Stimulated activated CD8-positive, alpha-beta memory T cell treated with anti-CD3 and anti-CD28 coated beads, Interleukin-15, amount 100 ng/mL, for 4 hours (primary cell): ENCODE data around the gene TAS2R41.
"Not testable (repeated sequence)": the region's sequence is repeated elsewhere in the genome, so short reads cannot be mapped to it uniquely, and the experiment has no call there.

Experiments used
- DNase-seq, 2 donors: peaks; one replicate each; pipeline ENCODE4 v3.0.0-alpha.2; 2020; ENCODE audit warnings: low read depth in 2 of 2

Gene TAS2R41

DNA sequence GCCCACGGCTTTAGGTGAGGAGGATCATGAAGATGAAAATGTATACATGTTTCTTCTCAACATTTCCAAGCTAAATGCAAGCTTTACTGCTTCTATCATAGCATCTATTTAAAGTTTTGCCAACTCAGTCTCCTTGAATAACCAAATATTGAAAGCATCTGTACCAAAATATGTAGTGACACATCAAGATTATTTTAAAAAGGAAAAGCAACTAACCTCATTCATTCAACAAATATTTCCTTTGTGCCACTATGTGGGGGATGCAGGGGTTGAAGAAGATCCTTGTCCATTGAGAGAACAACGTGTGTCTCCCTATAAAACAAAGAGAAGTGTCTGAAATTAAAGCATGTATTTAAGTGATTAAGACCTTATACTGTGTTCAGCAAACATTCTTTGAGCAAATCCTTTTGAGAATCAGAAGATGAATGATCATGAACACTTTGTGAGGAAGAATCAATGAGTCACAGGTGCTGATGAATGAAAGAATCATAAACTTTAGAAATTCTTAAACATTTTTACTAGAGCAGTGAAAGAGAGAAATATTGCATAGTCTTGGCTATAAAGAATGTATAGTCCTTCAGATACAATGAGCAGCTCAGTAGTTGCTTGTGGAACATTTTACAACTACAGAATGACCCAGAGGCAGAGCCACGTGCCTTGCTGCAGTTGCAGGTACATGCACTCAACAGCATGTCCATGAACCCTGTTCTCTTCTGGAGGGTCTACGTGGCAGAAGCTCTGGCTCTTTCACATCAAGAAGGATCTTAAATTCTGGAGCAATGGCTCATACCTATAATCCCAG, 20.5 kb upstream of the TAS2R41 start:
- no peak for DNase-seq

DNA sequence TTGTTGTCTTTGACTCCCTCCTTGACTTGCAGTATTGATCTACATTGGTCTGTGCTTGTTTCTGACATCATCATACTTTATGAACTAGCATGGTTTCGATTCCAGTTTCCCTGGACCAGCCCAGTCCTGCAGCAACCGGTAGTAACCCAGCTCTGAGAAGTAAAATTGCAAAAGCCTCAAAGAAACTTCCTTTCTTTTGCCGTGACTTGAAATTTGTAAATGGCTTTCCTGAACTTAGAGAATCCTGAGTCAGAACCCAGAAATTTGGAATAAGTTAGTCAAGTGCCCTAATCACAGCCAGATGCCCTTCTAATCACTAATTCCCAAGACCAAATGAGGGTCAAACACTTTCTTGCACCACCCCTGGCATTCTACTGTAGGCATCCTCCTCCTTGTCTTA, 19.4 kb upstream of the TAS2R41 start:
- no peak for DNase-seq

DNA sequence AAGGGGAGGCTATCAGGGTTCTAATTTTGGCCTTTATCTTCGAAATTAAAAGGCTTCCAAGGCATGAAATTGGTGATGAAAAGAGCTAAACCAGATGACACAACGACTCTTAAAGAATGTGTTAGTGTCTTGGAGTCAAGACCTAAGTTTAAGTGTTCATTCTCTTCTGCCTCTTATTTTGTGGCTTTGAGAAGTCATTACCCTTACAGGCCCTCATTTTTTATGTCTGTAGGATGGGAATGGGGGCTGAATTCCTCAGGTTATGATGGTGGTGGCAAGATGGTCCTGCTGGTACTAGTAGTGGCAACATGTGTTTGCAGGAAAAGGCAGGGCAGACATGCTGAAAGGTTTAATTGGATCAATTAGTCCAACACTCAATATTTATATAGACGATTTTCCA, 19.0 kb upstream of the TAS2R41 start:
- DNase-seq: no peak

DNA sequence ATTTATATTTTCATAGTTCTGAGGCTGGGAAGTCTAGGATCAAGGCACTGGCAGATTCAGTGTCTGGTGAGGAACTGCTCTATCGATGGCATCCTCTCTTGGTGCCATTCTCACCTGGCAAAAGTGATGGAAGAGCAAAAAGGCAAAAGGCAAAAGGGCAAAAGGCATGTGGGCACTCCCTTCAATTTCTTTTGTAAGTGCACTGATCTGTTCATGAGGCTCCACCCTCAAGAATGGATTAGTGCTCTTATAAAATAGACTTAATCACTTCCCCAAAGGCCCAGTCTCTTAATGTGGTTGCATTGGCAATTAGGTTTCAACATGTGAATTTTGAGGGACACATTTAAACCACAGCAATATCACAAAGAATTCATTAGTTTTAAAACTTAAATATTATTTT, 18.3 kb upstream of the TAS2R41 start:
- DNase-seq: no peak

DNA sequence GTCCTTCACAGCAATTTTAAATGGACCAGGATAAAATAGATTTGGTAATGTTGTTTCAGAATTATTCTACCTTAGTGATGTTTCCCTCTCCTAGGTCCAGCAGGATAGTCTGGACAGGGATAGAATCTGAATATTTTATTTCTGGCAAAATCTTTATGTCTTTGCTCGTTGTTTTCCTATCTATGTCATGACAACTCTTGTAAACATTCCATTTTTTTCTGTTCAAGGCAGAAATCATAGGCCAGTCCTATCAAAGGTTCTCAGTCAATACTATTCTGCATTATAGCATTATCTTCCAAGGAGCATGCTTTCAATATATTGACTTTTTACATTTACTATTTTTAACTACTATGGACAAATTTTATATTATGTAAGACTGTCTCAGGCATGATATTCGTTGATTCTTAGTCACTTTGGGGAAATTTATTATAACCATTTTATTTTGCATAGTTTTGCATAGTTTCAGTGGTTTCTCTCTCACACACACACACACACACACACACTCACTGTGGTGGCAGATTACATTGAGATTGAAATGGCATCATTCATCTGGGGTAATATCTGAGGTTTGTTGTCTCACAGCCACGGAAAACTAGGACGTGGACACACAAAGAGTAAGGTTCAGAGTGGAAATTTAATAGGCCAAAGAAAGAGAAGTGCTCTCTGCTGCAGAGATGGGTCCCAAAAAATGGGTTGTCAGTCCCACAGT, 17.2 kb upstream of the TAS2R41 start:
- no peak for DNase-seq

DNA sequence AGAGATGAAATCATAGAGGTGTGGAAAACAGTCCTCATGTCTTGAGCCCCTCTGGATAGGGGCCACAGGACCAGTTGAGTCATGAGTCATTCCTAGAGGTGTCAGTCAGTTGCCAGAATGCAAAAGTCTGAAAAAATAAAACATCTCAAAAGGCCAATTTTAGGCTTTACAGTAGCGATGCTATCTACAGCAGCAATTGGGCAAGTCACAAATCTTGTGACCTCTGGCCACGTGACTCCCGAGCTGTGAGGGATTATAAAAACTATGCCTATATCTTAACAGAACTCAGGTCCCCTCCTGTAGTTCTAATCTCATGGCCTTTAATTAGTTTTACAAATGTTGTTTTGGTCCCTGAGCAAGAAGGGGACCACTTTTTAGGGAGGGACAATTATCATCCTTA, 15.6 kb upstream of the TAS2R41 start:
- DNase-seq: no peak

DNA sequence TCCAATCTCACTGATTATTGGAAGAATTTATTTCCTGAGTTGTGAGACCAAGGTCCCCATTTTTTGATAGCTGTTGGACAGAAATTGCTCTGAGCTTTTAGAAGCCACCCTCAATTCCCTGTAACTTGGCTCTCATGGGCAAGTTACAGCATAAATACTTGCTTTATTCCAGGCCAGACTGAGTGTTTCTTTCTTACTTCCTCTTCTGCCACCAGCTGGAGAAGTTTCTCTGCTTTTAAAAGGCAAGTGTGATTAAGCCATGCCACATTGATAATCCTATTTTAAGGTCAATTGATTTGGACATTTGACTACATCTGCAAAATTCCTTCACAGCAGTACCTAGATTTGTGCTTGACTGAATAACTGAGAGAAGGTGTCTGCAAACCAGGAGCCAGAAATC, 14.1 kb upstream of the TAS2R41 start:
- DNase-seq: no peak

DNA sequence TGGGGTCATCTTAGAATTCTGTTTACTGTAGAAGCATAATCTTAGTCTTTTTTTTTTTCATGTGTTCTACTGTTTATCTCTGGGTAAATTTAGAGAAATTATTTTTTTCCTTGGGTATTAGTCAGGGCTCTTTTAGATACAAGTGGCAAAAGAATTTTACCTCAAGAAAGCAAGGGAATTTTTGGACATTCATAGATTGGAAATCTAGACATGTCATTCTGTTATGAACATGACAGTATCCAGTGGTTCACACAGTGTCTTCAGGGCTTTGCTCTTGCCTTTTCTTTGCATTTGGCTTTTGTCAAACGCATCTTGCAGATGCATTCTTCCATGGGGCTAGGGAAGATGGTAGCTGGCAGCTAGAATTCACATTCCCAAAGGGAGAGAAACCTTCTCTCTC, 13.7 kb upstream of the TAS2R41 start:
- DNase-seq: no peak

DNA sequence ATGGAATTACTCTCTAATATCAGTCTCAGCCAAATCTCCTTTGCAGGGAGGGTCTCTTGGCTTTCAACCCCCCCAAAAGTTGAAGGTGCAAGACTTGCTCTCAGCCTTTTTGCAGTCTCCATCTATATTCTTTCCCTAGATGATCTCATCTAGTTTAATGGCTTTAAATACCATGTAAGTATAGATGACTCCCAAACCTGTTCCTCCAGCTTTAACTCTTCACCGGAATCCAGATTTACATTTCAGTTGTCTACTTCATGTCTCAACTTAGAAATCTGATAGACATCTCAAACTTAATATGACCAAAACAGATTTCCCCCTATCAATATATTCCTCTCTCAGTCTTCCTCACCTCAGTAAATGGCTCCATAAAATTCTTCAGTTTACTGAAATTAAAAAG, 9.9 kb upstream of the TAS2R41 start:
- no peak for DNase-seq

DNA sequence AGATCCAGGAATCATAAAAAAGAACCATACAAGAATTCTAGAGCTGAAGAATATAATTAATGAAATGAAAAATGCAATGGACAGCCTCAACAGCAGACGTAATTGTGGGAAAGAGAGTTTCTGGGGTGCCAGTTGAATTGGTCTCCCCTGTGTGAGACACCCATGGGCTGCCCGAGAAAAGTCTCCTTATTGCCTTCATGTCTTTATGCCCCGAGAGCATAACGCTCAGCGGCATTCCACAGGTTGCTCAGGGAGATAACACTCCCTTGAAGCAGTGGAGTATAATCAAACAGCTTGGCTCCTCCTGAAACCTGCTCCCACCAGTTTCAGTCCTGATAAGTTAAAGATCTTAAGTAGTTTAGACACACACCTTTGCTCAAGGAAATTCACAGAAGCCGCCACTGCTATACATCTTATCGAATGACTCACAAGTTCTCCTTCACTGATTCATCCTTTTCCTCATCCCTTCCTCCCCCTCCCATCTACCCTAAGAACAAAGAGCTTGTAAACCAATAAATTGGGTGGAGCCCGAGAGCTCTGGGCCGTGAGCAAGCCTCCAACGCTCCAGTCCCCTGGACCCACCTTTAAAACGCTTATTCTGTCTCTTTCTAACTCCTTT, 5.5 kb upstream of the TAS2R41 start:
- DNase-seq: not testable (repeated sequence)

DNA sequence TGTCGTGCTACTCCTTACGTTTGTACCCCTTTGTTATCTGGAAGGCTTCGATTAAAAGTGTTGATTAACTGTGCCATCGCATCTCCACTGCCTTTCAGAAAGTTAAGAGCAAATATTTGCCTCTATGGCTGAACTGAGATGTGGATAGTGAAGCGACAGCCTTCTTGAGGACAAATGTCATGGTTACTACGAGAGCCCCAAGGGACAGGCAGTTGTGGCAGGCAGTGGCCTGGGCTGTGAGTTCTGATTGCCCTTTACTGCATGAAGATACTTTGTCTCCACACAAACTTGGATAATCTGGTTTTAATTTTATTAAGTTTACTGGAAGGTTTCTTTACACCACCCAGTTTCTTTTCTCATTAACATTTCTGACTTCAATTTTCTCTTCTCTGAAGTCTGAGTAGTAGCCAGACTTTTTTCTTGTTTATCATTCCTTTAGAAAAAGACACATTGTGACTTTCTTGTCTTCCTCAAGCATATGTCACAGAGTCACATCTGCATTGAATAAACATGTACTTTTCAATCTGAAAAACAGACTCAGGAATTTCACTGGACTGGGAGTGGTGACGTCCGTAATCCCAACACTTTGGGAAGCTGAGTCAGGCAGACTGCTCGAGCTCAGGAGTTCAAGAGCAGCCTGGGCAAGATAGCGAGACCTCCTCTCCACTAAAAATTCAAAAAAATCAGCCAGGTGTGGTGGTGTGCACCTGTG, 1.5 kb downstream of the TAS2R41 start:
- DNase-seq: no peak

DNA sequence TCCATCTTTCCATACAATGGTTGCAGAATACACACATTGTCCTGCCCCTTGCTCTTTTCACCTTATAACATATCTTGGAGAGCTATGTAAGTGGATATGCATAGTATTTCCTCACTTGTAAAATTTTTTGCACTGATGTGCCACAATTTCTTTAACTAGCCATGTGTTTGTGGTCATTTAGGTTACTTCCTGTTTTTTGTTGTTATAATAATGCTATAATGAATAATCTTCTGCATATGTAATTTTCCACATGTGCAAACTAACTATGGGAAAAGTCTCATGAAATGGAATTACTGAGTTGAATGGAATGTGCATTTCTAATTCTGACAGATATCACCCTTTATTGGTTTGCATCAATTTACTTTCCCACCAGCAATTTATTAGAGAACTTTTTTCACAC, 2.8 kb downstream of the TAS2R41 start:
- no peak for DNase-seq

DNA sequence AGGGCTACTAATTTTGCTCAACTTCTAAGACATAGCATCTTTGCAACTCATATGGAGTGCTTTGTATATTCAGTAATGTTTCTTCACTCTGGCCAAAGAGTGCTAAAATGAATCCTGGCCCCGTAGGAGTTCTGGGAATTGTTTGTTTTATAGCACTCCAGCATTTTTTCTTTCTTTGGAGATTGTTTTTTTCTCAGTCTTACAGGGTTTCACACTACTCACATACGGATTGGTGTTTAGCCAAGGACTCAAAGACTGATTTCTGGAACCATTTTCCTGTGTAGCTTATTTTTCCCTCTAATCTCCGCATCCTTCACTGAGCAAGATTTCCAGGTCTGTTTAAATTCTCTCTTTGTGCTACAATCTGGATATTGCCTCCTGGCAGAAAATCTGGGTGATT, 6.4 kb downstream of the TAS2R41 start:
- no peak for DNase-seq

DNA sequence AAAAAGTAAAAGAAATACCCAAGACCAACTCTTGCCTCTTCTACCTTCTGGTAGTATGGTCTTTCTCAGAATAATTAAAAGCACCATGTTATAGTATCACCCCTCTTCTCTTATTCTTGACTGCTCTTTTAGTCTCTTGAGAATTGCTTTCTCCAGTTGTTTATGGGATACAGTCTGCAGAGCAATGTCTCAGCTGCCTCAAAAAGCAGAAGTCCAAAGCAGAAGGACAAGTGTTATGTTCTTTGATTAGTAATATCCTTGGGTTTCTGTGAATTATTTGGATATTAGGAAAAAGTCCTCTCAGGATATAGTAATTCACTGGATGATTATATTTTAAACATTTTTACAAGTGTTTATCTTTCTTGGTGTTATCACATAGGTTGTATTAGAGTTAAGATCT, 7.4 kb downstream of the TAS2R41 start:
- no peak for DNase-seq

DNA sequence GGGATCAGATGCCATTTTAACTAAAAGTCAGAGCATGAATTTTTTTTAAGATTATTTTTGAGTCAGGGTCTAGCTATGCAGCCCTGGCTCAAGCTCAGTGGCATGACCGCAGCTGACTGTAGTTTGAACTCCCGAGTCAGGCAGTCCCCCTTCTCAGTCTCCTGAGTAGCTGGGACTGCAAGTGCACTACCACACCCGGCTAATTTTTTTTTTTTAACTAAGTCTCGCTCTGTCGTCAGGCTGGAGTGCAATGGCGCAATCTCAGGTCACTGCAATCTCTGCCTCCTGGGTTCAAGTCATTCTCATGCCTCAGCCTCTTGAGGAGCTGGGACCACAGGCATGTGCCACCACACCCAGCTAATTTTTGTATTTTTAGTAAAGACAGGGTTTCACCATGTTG, 7.8 kb downstream of the TAS2R41 start:
- no peak for DNase-seq

DNA sequence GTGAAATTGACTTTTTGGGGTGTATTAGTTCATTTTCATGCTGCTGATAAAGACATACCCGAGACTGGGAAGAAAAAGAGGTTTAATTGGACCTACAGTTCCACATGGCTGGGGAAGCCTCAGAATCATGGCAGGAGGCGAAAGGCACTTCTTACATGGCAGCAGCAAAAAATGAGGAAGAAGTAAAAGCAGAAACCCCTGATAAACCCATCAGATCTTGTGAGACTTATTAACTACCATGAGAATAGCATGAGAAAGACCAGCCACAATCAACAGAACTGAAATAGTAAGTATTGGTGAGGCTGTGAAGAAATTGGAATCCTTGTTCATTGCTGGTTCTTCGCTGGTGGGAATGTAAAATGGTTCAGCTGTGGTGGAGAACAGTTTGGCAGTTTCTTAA, 8.6 kb downstream of the TAS2R41 start:
- DNase-seq: not testable (repeated sequence)

DNA sequence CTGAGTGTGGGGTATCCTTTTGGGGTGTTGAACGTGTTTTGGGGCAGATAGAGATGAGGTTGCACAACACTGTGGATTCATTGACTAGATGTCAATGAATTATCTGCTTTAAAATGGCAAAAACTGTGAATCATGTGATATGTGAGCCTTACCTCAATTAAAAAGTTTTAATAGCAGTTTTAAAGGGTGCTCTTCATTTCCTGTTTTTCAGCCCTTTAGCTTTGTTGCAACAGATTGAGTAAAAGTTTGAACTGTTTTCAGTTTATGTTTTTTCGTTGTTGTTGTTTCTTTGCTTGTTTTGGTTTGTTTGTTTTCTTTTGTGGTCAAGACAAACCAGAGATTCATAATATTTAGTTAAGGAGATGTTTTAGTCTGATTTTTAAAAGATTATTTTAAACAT, 9.4 kb downstream of the TAS2R41 start:
- DNase-seq: no peak

DNA sequence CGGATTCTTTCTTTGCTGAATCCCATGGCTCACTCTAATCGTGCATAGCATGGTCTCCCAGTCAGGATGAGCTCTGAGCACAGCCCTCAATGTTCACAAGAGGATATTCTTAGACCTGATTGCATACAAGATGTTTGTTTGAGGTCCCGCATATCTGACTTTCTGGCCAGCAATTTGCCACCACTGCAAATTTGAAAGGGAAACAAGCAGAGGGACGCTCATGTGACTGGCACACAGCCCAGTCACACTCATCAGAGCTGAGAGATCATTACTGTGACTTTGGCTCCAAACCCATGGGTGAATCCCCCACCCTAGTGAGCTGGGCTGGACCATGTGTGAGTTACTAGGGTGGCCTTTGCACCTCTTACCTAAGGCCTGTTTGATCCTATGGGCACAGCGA, 9.9 kb downstream of the TAS2R41 start:
- DNase-seq: no peak

DNA sequence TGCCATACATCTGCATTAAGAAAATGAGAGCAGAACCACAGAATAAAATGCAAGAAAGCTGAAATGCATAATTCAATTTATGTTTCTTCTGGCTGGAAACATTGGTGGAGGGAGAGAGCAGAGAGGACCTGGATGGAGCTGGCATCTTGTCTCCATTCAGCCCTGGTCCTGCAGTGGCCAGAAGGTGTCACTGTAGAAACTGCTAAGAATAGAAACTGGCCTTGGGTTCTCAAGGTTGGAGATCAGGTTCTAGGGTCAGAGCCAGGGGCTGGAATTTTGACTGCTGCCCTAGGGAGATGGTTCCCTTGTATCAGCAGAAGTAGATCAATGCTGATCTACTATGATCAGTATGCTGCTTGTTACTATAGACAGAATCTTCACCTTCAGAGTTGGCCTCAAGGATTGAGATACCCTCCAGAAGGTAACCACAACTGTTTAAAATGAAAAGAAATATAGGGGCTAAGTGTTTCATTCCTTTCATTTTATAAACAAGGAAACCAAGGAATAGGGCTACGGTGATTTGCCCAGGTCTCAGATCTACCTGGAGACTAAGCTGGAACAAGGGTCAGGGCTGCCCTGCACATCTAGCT, 13.1 kb downstream of the TAS2R41 start:
- no peak for DNase-seq

DNA sequence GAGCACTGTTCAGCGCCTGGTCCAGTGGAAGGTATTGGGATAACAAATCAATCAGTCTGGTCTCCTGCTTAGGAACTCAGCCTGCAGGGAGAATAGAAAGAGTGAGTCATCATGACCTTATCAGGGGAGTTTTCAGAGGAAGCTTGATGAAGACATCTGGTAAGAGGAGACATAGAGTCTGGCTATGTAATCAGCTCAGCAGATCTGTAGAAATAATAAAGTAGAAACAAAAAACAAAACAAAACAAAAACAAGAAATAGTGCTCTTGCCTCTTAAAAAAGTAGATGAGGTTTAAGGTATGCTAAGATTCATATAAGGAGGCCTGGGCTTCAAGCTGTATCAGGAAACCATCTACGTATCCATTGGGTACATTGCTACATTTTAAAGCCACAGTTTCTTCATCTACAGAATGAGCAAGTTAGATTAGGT, 14.4 kb downstream of the TAS2R41 start:
- no peak for DNase-seq

DNA sequence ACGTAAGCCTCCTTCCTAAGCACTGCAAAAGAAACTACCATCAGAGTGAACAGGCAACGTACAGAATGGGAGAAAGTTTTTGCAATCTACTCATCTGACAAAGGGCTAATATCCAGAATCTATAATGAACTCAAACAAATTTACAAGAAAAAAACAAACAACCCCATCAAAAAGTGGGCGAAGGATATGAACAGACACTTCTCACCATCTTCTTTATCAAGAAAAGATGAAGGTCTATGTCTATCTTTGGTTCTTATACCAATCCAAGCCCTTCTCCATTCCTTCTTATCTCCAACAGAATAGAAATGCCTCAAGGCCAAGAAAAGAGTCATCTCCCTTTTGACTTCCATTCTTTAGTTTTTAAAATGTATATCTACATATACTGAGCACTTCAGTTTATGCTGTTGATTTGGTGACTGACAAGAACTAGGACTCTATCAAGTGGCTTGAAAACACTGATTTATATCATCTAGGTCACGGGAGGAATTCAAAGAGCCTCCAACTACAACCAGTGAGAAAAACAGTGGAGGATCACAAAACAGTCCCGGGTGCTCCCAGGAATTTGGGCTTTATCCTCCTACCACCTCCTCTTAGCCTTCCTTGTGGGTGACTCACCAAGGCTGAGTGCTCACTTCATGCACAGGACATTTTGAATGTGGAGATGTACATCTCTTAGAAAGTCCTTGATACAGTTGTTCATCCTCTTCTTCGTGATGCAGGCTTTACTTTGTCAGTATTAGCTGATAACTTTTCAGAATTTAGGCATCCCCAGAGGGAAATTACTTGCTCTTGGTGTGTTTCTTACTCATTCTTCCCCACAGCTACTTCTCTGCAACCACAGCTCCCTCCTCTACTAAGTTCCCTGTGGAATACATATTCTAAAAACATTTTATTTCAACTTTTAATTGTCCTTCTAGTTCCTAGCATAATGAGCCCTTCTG, 15.4 kb downstream of the TAS2R41 start:
- no peak for DNase-seq
